GM12878 (cell line): Measurements from ENCODE around the gene TEKT3.

Experiments
- CREM ChIP-seq: IDR thresholded peaks from 2 replicates; pipeline ENCODE4 v1.6.1; 2014; ENCODE audit warnings: antibody characterized with exemption, low read depth
- EP300 ChIP-seq, 2 experiments: fragments of 150-350 bp in 1 of 2; IDR thresholded peaks; 2 replicates each; pipeline ENCODE4 v1.6.1; 2011 to 2012; ENCODE audit warnings: low read depth in 2 of 2, low read length in 2 of 2, borderline replicate concordance in 1 of 2, improper control_type of control experiment in 1 of 2, inconsistent platforms in 1 of 2; ENCODE audit not compliant: control insufficient read depth in 1 of 2
- ESRRA ChIP-seq: IDR thresholded peaks from 2 replicates; pipeline ENCODE4 v1.6.1; 2012; ENCODE audit warnings: mild to moderate bottlenecking, low read length, improper control_type of control experiment
- POLR2A ChIP-seq: IDR thresholded peaks from 2 replicates; pipeline ENCODE4 v1.6.1; 2011; ENCODE audit warnings: low read depth, mild to moderate bottlenecking, low read length
- POLR2AphosphoS5 ChIP-seq: IDR thresholded peaks from 2 replicates; pipeline ENCODE4 v1.6.1; 2011; ENCODE audit warnings: mild to moderate bottlenecking, low read length, inconsistent platforms
- TCF7 ChIP-seq: IDR thresholded peaks from 2 replicates; pipeline ENCODE4 v1.6.1; 2014; ENCODE audit warnings: antibody characterized with exemption, borderline replicate concordance
- ZNF24 ChIP-seq: fragments of 450-650 bp; IDR thresholded peaks from 2 replicates; pipeline ENCODE4 v1.6.1; 2017; ENCODE audit warnings: antibody characterized with exemption, mild to moderate bottlenecking
- ZNF622 ChIP-seq: fragments of 450-650 bp; IDR thresholded peaks from 2 replicates; pipeline ENCODE4 v1.6.1; 2017; ENCODE audit warnings: mild to moderate bottlenecking, inconsistent platforms
- TF ChIP-seq, protein P1 (sequence below): fragments of 450-650 bp; IDR thresholded peaks from 2 replicates; pipeline ENCODE4 v1.6.1; 2014; ENCODE audit warnings: mild to moderate bottlenecking
- TF ChIP-seq, protein P2 (sequence below), 3 experiments: IDR thresholded peaks in 2 of 3; conservative IDR thresholded peaks in 1 of 3; 2 replicates each; pipeline ENCODE4 v1.5.1; 2011; ENCODE audit warnings: low read depth in 3 of 3, low read length in 3 of 3, mild to moderate bottlenecking in 3 of 3, control low read depth in 2 of 3, moderate library complexity in 2 of 3, inconsistent platforms in 1 of 3, mixed read lengths in 1 of 3; ENCODE audit not compliant: control insufficient read depth in 2 of 3, insufficient read depth in 1 of 3; ENCODE audit errors: extremely low read depth in 1 of 3
- TF ChIP-seq, protein P3 (sequence below): fragments of 450-650 bp; IDR thresholded peaks from 2 replicates; pipeline ENCODE4 v1.6.1; 2017; ENCODE audit warnings: mild to moderate bottlenecking

DNA sequence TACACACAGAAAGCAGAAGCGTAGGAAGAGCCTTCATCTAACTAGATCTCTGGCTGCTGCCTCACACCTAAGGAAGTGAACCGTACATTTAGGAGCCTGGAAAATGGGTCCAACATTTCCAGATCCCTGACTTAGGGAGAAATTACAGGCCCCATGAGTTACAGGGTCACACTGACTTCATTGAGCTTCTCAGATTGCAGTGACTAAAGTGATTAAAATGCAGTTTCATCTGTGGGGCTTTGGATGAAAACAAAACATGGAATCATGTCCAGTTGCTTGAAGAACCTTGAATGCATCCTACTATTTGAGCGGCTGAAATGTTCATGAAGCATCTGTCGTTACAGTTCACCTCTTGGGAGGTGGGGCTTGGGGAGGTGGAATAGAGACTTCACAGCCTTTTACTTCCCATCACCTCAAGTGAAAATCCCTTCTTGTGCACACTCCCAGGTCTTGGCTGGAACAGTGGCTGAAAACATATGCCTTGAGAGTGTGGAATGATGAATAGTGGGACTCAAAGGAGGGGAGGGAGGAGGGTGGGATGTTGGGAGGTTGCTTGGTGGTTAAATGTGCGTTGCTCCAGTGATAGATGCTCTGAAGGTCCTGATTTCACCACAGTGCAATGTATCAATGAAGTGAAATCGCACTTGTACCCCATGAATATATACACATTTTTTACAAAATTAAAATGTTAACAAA, 19.7 kb downstream of the TEKT3 start:
- TF ChIP-seq, protein P1, sequence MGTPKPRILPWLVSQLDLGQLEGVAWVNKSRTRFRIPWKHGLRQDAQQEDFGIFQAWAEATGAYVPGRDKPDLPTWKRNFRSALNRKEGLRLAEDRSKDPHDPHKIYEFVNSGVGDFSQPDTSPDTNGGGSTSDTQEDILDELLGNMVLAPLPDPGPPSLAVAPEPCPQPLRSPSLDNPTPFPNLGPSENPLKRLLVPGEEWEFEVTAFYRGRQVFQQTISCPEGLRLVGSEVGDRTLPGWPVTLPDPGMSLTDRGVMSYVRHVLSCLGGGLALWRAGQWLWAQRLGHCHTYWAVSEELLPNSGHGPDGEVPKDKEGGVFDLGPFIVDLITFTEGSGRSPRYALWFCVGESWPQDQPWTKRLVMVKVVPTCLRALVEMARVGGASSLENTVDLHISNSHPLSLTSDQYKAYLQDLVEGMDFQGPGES = no peak
- TF ChIP-seq, protein P2, sequence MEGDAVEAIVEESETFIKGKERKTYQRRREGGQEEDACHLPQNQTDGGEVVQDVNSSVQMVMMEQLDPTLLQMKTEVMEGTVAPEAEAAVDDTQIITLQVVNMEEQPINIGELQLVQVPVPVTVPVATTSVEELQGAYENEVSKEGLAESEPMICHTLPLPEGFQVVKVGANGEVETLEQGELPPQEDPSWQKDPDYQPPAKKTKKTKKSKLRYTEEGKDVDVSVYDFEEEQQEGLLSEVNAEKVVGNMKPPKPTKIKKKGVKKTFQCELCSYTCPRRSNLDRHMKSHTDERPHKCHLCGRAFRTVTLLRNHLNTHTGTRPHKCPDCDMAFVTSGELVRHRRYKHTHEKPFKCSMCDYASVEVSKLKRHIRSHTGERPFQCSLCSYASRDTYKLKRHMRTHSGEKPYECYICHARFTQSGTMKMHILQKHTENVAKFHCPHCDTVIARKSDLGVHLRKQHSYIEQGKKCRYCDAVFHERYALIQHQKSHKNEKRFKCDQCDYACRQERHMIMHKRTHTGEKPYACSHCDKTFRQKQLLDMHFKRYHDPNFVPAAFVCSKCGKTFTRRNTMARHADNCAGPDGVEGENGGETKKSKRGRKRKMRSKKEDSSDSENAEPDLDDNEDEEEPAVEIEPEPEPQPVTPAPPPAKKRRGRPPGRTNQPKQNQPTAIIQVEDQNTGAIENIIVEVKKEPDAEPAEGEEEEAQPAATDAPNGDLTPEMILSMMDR (IDR thresholded peaks at IDR 0.05 in 2 of 3, conservative IDR thresholded peaks at IDR 0.05 in 1 of 3; ENCODE audit: control insufficient read depth in 2 of 3, extremely low read depth in 1 of 3, insufficient read depth in 1 of 3, low read depth in 3 of 3, low read length in 3 of 3) = no peak
- TF ChIP-seq ESRRA = no peak
- TF ChIP-seq EP300 (IDR thresholded peaks at IDR 0.05; ENCODE audit: borderline replicate concordance in 1 of 2, control insufficient read depth in 1 of 2, low read depth in 2 of 2, low read length in 2 of 2) = no peak
- TF ChIP-seq POLR2AphosphoS5 = no peak
- no peak for TF ChIP-seq ZNF24
- TF ChIP-seq CREM = no peak
- TF ChIP-seq TCF7 = no peak
- no peak for TF ChIP-seq POLR2A
- TF ChIP-seq ZNF622 = no peak
- TF ChIP-seq, protein P3, sequence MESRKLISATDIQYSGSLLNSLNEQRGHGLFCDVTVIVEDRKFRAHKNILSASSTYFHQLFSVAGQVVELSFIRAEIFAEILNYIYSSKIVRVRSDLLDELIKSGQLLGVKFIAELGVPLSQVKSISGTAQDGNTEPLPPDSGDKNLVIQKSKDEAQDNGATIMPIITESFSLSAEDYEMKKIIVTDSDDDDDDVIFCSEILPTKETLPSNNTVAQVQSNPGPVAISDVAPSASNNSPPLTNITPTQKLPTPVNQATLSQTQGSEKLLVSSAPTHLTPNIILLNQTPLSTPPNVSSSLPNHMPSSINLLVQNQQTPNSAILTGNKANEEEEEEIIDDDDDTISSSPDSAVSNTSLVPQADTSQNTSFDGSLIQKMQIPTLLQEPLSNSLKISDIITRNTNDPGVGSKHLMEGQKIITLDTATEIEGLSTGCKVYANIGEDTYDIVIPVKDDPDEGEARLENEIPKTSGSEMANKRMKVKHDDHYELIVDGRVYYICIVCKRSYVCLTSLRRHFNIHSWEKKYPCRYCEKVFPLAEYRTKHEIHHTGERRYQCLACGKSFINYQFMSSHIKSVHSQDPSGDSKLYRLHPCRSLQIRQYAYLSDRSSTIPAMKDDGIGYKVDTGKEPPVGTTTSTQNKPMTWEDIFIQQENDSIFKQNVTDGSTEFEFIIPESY = no peak
